ENCODE measurements around the gene ZBTB2.
"Not testable (repeated sequence)": the region's sequence is repeated elsewhere in the genome, so short reads cannot be mapped to it uniquely, and the experiment has no call there.

DNA sequence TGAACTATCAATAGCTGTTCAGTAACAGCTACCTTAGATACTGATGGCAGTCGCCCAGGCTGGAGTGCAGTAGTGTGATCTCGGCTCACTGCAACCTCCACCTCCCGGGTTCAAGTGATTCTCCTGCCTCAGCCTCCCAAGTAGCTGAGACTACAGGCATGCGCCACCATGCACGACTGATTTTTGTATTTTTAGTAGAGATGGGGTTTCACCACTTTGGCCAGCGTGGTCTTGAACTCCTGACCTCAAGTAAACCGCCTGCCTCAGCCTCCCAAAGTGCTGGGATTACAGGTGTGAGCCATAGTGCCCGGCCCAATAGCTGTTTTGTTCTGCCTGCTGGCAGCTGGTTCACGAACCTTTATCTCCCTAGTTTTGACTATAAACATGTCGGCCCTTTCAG lies 48.6 kb downstream of the ZBTB2 start:
- TF ChIP-seq, protein P1, sequence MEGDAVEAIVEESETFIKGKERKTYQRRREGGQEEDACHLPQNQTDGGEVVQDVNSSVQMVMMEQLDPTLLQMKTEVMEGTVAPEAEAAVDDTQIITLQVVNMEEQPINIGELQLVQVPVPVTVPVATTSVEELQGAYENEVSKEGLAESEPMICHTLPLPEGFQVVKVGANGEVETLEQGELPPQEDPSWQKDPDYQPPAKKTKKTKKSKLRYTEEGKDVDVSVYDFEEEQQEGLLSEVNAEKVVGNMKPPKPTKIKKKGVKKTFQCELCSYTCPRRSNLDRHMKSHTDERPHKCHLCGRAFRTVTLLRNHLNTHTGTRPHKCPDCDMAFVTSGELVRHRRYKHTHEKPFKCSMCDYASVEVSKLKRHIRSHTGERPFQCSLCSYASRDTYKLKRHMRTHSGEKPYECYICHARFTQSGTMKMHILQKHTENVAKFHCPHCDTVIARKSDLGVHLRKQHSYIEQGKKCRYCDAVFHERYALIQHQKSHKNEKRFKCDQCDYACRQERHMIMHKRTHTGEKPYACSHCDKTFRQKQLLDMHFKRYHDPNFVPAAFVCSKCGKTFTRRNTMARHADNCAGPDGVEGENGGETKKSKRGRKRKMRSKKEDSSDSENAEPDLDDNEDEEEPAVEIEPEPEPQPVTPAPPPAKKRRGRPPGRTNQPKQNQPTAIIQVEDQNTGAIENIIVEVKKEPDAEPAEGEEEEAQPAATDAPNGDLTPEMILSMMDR (IDR thresholded peaks at IDR 0.05), result not testable (repeated sequence)
- TF ChIP-seq POLR2A (IDR thresholded peaks at IDR 0.05), result not testable (repeated sequence)
